PC-3 (cell line): ENCODE data around the gene SKOR2. TPM values are rescaled to one million over a fixed set of nuclear protein-coding genes. Genes with fewer than 3 reads are reported as not detected.

Source experiments
- ATAC-seq: fragments of 200-7000 bp; cut with Tn5 transposase; 2 replicates; pipeline ENCODE4 v1.9.1; 2020; ENCODE audit warnings: mild to moderate bottlenecking, moderate library complexity
- Bru-seq: library from RNA; stranded (reverse); fragments of 400-500 nt; gene quantifications from one replicate; lab custom pipeline; 2021; lab: Mats Ljungman, UMichigan
- BruChase-seq, 2 experiments: library from RNA; stranded (reverse); fragments of 400-500 nt; gene quantifications; one replicate each; lab custom pipeline; 2021; lab: Mats Ljungman, UMichigan
- BruUV-seq: library from RNA; stranded (reverse); fragments of 400-500 nt; replicated peaks from 2 replicates; lab custom pipeline; 2021; lab: Mats Ljungman, UMichigan
- CTCF ChIA-PET: fragments of 300-600 bp; sonication (Branson Sonifier 250); formaldehyde crosslinking; loops from one replicate; lab custom pipeline; 2022; ENCODE audit warnings: antibody characterized with exemption; lab: Charles Lee
- POLR2A ChIA-PET: fragments of 300-600 bp; sonication (Branson Sonifier 250); formaldehyde crosslinking; loops from one replicate; lab custom pipeline; 2022; ENCODE audit warnings: antibody characterized with exemption; ENCODE audit not compliant: unreplicated experiment; lab: Charles Lee
- DNase-seq: peaks from one replicate; pipeline ENCODE4 v3.0.0-alpha.2; 2015
- H2AFZ ChIP-seq: fragments of 300-600 bp; sonication (generic); 2 replicates; pipeline ENCODE4 v1.6.0; 2016; ENCODE audit warnings: antibody characterized with exemption, low read length
- H3F3A ChIP-seq: fragments of 300-600 bp; sonication (generic); one replicate; pipeline ENCODE4 v1.6.0; 2017; ENCODE audit warnings: antibody characterized with exemption, low read length, control low read depth, mild to moderate bottlenecking; ENCODE audit not compliant: unreplicated experiment
- H3K27ac ChIP-seq: fragments of 300-600 bp; sonication (generic); 2 replicates; pipeline ENCODE4 v1.5.1; 2016; ENCODE audit warnings: mild to moderate bottlenecking, low read length
- H3K27me3 ChIP-seq: fragments of 300-600 bp; sonication (generic); 2 replicates; pipeline ENCODE4 v1.6.1; 2016; ENCODE audit warnings: low read length, mixed read lengths
- H3K36me3 ChIP-seq: fragments of 300-600 bp; sonication (generic); 2 replicates; pipeline ENCODE4 v1.6.1; 2016; ENCODE audit warnings: low read depth, mixed run types, low read length, mixed read lengths
- H3K4me1 ChIP-seq: fragments of 300-600 bp; sonication (generic); 2 replicates; pipeline ENCODE4 v1.5.1; 2016; ENCODE audit warnings: low read length; ENCODE audit not compliant: insufficient read depth
- H3K4me2 ChIP-seq: fragments of 300-600 bp; sonication (generic); 2 replicates; pipeline ENCODE4 v1.6.0; 2016; ENCODE audit warnings: low read length
- H3K4me3 ChIP-seq: fragments of 300-600 bp; sonication (generic); 2 replicates; pipeline ENCODE4 v1.5.1; 2016; ENCODE audit warnings: mild to moderate bottlenecking, low read length, mixed read lengths
- H3K79me2 ChIP-seq: fragments of 300-600 bp; sonication (generic); 2 replicates; pipeline ENCODE4 v1.6.1; 2017; ENCODE audit warnings: low read length, mixed read lengths
- H3K9ac ChIP-seq: fragments of 300-600 bp; sonication (generic); 2 replicates; pipeline ENCODE4 v1.6.0; 2016; ENCODE audit warnings: mild to moderate bottlenecking, low read length
- H3K9me2 ChIP-seq: fragments of 300-600 bp; sonication (generic); replicated peaks from 2 replicates; pipeline ENCODE4 v1.6.1; 2016; ENCODE audit warnings: mixed run types, low read length, mixed read lengths
- H3K9me3 ChIP-seq: fragments of 300-600 bp; sonication (generic); 2 replicates; pipeline ENCODE4 v1.6.1; 2016; ENCODE audit warnings: low read length, mixed read lengths
- H4K20me1 ChIP-seq: fragments of 300-600 bp; sonication (generic); 2 replicates; pipeline ENCODE4 v1.6.1; 2016; ENCODE audit warnings: low read length, mixed read lengths
- CTCF ChIP-seq: fragments of 300-600 bp; sonication (generic); conservative IDR thresholded peaks from 2 replicates; pipeline ENCODE4 v1.5.1; 2017; ENCODE audit warnings: antibody characterized with exemption, low read depth, mild to moderate bottlenecking, low read length
- EZH2 ChIP-seq: fragments of 300-600 bp; sonication (generic); IDR thresholded peaks from one replicate; pipeline ENCODE4 v1.6.1; 2017; ENCODE audit warnings: antibody characterized with exemption, mild to moderate bottlenecking, low read length; ENCODE audit not compliant: unreplicated experiment
- EZH2phosphoT487 ChIP-seq: fragments of 300-600 bp; sonication (generic); IDR thresholded peaks from 2 replicates; pipeline ENCODE4 v1.6.1; 2018; ENCODE audit warnings: mild to moderate bottlenecking, antibody characterized with exemption, low read length, borderline replicate concordance
- intact Hi-C: fragments of 100-400 bp; cut with micrococcal nuclease; formaldehyde crosslinking; loops from 2 replicates; pipeline ENCODE4 v1.9.0; 2023
- long read RNA-seq: library from polyadenylated mRNA; unstranded; transcript quantifications from one replicate; pipeline ENCODE4 v2.0.0, GENCODE V29; 2021; ENCODE audit not compliant: unreplicated experiment
- total RNA-seq: library from RNA; depleted of rRNA; stranded (reverse); fragments of >200 nt; gene quantifications from 2 replicates; pipeline ENCODE4 v1.2.3, GENCODE V29; 2014; rRNA removed

The SKOR2 gene
- total RNA-seq (not detected in 2 replicates), Bru-seq, nascent RNA (not detected), BruChase-seq, experiment 1, labeled RNA remaining after a 6-hour chase (not detected), BruChase-seq, experiment 2, labeled RNA remaining after a 2-hour chase (not detected)
- long read RNA-seq, result 0 reads

- H3K9ac ChIP-seq, result no peak within 1 kb of the TSS
- H3F3A ChIP-seq, result no peaks in the 10 kb centered on the region
- H2AFZ ChIP-seq, result no peak within 1 kb of the TSS
- no peak for DNase-seq
- no peaks in the 10 kb centered on the region for H3K9me2 ChIP-seq
- H3K4me2 ChIP-seq, result no peak within 1 kb of the TSS
- POLR2A ChIA-PET, result no interaction called here
- H3K36me3 ChIP-seq, result no peaks in the 10 kb centered on the region
- no peak within 1 kb of the TSS for H3K27ac ChIP-seq
- H4K20me1 ChIP-seq, result no peaks in the 10 kb centered on the region
- CTCF ChIA-PET, result no interaction called here
- ATAC-seq, result no peak
- intact Hi-C loops, result no loop called here
- H3K9me3 ChIP-seq, result no peaks in the 10 kb centered on the region
- no peaks in the 10 kb centered on the region for H3K79me2 ChIP-seq
- H3K4me3 ChIP-seq, result no peak within 1 kb of the TSS
- TF ChIP-seq EZH2, result no peak
- no peak for TF ChIP-seq EZH2phosphoT487
- no peak for TF ChIP-seq CTCF
- no peaks in the 10 kb centered on the region for H3K4me1 ChIP-seq
- H3K27me3 ChIP-seq, result peaks cover 25% of the 10 kb centered on the region; the same call in 1 of the 2 replicates
- BruUV-seq, result no TSS peak
These were observed at the start of gene SKOR2 for GRCh38 chr18:47251289-47252120. SKOR2 (minus strand) TSS chr18:47251660; CDS start chr18:47249183, 2,477 bp downstream.

GRCh38 chr18:47296462-47296861, 45.0 kb upstream of the SKOR2 start:
- Histone ChIP-seq H3K27me3 (no peaks in the 10 kb centered on the region), H3K36me3 (no peaks in the 10 kb centered on the region), H3K9me2 (no peaks in the 10 kb centered on the region), H3K79me2 (no peaks in the 10 kb centered on the region), H2AFZ (no peak overlapping the region), H3K4me3 (no peak overlapping the region), H3K27ac (no peak overlapping the region), H3K4me2 (no peak overlapping the region), H3K9ac (no peak overlapping the region), H3K9me3 (no peaks in the 10 kb centered on the region), H4K20me1 (no peaks in the 10 kb centered on the region), H3K4me1 (no peaks in the 10 kb centered on the region), H3F3A (no peaks in the 10 kb centered on the region)
- no TSS peak for BruUV-seq
- intact Hi-C loops, result no loop called here
- DNase-seq, result no peak
- ChIA-PET CTCF (no interaction called here), POLR2A (no interaction called here)
- ATAC-seq, result no peak
- TF ChIP-seq EZH2, result no peak
- TF ChIP-seq EZH2phosphoT487, result no peak
- TF ChIP-seq CTCF, result no peak

- ATAC-seq, result no peak
- POLR2A ChIA-PET, result no interaction called here
These were observed 43.3 kb upstream of the SKOR2 start for GRCh38 chr18:47294801-47295200.

More at GRCh38 chr18:47294801-47295200, 43.3 kb upstream of the SKOR2 start:
- CTCF ChIA-PET, result no interaction called here
- TF ChIP-seq CTCF (no peak), EZH2 (no peak), EZH2phosphoT487 (no peak)
- H3K9me3 ChIP-seq, result no peaks in the 10 kb centered on the region
- no peaks in the 10 kb centered on the region for H3F3A ChIP-seq
- H3K27ac ChIP-seq, result no peak overlapping the region
- H3K4me1 ChIP-seq, result no peaks in the 10 kb centered on the region
- no peak overlapping the region for H3K9ac ChIP-seq
- no peaks in the 10 kb centered on the region for H3K27me3 ChIP-seq
- no peaks in the 10 kb centered on the region for H3K9me2 ChIP-seq
- no peaks in the 10 kb centered on the region for H3K36me3 ChIP-seq
- no peak overlapping the region for H3K4me3 ChIP-seq
- no peaks in the 10 kb centered on the region for H4K20me1 ChIP-seq
- DNase-seq, result no peak
- BruUV-seq, result no TSS peak
- no peak overlapping the region for H2AFZ ChIP-seq
- H3K79me2 ChIP-seq, result no peaks in the 10 kb centered on the region
- intact Hi-C loops, result no loop called here
- no peak overlapping the region for H3K4me2 ChIP-seq
